ENCODE results near the gene OR6X1.

DNA sequence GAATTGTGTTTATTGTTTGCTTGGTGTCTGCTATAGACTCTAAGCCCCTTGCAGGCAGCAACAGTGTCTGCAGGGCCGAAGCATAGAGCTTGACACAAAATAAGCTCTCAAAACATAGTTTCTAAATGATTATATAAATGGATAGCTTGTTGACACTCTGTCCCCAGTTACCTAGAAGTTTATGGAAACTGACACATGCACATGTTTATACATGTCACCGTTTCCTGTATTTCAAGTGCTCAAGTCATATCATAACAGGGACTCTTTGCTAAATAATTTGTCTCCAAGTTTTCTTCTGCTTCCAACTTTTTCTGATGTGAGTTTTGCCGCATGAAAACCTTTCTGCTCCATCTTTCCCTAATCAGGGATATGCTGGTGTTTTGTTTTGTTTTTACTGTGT is 3.7 kb upstream of the OR6X1 start:
- TF ChIP-seq, protein P1, sequence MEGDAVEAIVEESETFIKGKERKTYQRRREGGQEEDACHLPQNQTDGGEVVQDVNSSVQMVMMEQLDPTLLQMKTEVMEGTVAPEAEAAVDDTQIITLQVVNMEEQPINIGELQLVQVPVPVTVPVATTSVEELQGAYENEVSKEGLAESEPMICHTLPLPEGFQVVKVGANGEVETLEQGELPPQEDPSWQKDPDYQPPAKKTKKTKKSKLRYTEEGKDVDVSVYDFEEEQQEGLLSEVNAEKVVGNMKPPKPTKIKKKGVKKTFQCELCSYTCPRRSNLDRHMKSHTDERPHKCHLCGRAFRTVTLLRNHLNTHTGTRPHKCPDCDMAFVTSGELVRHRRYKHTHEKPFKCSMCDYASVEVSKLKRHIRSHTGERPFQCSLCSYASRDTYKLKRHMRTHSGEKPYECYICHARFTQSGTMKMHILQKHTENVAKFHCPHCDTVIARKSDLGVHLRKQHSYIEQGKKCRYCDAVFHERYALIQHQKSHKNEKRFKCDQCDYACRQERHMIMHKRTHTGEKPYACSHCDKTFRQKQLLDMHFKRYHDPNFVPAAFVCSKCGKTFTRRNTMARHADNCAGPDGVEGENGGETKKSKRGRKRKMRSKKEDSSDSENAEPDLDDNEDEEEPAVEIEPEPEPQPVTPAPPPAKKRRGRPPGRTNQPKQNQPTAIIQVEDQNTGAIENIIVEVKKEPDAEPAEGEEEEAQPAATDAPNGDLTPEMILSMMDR (IDR thresholded peaks at IDR 0.05): no peak
- no peak for TF ChIP-seq SIN3A (IDR thresholded peaks at IDR 0.05; ENCODE audit: borderline replicate concordance, insufficient read depth, low read depth, low read length)
- TF ChIP-seq POLR2AphosphoS5 (IDR thresholded peaks at IDR 0.05; ENCODE audit: low read depth, low read length): no peak

Data from Panc1 (cell line).